Measurements from ENCODE around the gene ATXN1. TPM values are rescaled to one million over a fixed set of nuclear protein-coding genes. Genes with fewer than 3 reads are reported as not detected.

Gene ATXN1
- total RNA-seq, 4 donors from 2014 or later = 16.3 to 52.2 (median 25.7) TPM

GRCh38 chr6:16757332-16757731 lies 3.9 kb downstream of the ATXN1 start:
- no peak for DNase-seq (ENCODE audit: low spot score in 2 of 2)
- TF ChIP-seq POLR2A (IDR thresholded peaks at IDR 0.05) = no peak
- no peak for TF ChIP-seq CTCF (IDR thresholded peaks at IDR 0.05)
- 22 to 33% methylated on average over 1 of the region's 1 CpG for WGBS, 2 donors
- intact Hi-C loops (cut with DNase I; ENCODE audit: low total_unique reads) = no loop called here
- H3K4me3 ChIP-seq (ENCODE audit: low read depth, poor library complexity, severe bottlenecking) = no peak overlapping the region

- WGBS, 2 donors = 58 to 65% methylated on average over 5 of the region's 5 CpGs
- no peak for TF ChIP-seq CTCF (IDR thresholded peaks at IDR 0.05)
- no peak for TF ChIP-seq POLR2A (IDR thresholded peaks at IDR 0.05)
- H3K4me3 ChIP-seq (ENCODE audit: low read depth, poor library complexity, severe bottlenecking) = no peak overlapping the region
- intact Hi-C loops (cut with DNase I; ENCODE audit: low total_unique reads) = no loop called here
- no peak for DNase-seq (ENCODE audit: low spot score in 2 of 2)
Measured at GRCh38 chr6:16756660-16757255, 4.5 kb downstream of the ATXN1 start.

- TF ChIP-seq POLR2A (IDR thresholded peaks at IDR 0.05) (no peak), CTCF (IDR thresholded peaks at IDR 0.05) (no peak)
- WGBS, 2 donors = 77 to 80% methylated on average over 3 of the region's 3 CpGs
- no peak for DNase-seq (ENCODE audit: low spot score in 2 of 2)
- intact Hi-C loops (cut with DNase I; ENCODE audit: low total_unique reads) = no loop called here
- no peak overlapping the region for H3K4me3 ChIP-seq (ENCODE audit: low read depth, poor library complexity, severe bottlenecking)
Measured at GRCh38 chr6:16755544-16755943, 5.7 kb downstream of the ATXN1 start.

- no peak for DNase-seq (ENCODE audit: low spot score in 2 of 2)
- TF ChIP-seq POLR2A (IDR thresholded peaks at IDR 0.05) = no peak
- TF ChIP-seq CTCF (IDR thresholded peaks at IDR 0.05) = no peak
Measured at GRCh38 chr6:16754876-16755275, 6.4 kb downstream of the ATXN1 start.

GRCh38 chr6:16754274-16754673 lies 7.0 kb downstream of the ATXN1 start:
- no peak for TF ChIP-seq POLR2A (IDR thresholded peaks at IDR 0.05)
- no peak for TF ChIP-seq CTCF (IDR thresholded peaks at IDR 0.05)
- DNase-seq (ENCODE audit: low spot score in 2 of 2) = no peak
- intact Hi-C loops (cut with DNase I; ENCODE audit: low total_unique reads) = no loop called here
- 47 to 56% methylated on average over 3 of the region's 3 CpGs for WGBS, 2 donors
- no peak overlapping the region for H3K4me3 ChIP-seq (ENCODE audit: low read depth, poor library complexity, severe bottlenecking)

More at GRCh38 chr6:16754876-16755275, 6.4 kb downstream of the ATXN1 start:
- H3K4me3 ChIP-seq (ENCODE audit: low read depth, poor library complexity, severe bottlenecking) = no peak overlapping the region
- intact Hi-C loops (cut with DNase I; ENCODE audit: low total_unique reads) = no loop called here

- DNase-seq (ENCODE audit: low spot score in 2 of 2) = no peak
- TF ChIP-seq CTCF (IDR thresholded peaks at IDR 0.05) = no peak
- TF ChIP-seq POLR2A (IDR thresholded peaks at IDR 0.05) = no peak
- WGBS, 2 donors = 87 to 89% methylated on average over 4 of the region's 4 CpGs
- intact Hi-C loops (cut with DNase I; ENCODE audit: low total_unique reads) = no loop called here
- H3K4me3 ChIP-seq (ENCODE audit: low read depth, poor library complexity, severe bottlenecking) = no peak overlapping the region
Measured at GRCh38 chr6:16753341-16753740, 7.9 kb downstream of the ATXN1 start.

All from lower leg skin (tissue), 4 donors.